Measurements from ENCODE around the gene SLC12A3.

SLC12A3 gene

DNA sequence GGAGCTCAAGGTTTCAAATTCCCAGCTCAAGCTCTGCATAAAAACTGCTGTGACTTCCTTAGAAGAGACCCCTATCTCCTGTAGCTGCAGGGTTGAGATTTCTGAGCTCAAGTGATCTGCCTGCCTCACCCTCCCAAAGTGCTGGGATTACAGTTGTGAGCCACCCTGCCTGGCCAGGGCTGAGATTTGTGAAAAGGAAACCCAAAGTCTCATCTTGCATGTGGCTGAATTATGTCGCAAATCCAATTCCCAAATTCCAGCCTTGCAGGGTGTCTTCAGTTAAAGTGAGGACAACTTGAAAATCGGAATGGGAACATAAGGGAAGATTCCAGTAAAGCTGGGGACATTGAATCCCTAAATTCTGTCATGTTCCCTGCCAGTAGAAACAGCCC, 82.6 kb downstream of the SLC12A3 start:
- H3K9ac ChIP-seq (ENCODE audit: insufficient read length, low read depth) = no peak overlapping the region
- H3K27me3 ChIP-seq (ENCODE audit: insufficient read depth, insufficient read length) = no peaks in the 10 kb centered on the region
- peaks cover 3% of the 10 kb centered on the region for H3K4me1 ChIP-seq (ENCODE audit: insufficient read depth, insufficient read length)
- no peak for TF ChIP-seq ZNF274 (IDR thresholded peaks at IDR 0.05; ENCODE audit: low read depth, low read length)
- no peak for TF ChIP-seq YY1 (IDR thresholded peaks at IDR 0.05; ENCODE audit: insufficient read depth, insufficient read length)
- no peak for TF ChIP-seq SUZ12 (IDR thresholded peaks at IDR 0.05; ENCODE audit: extremely low read depth, insufficient read depth, insufficient read length)
- no peaks in the 10 kb centered on the region for H3K9me3 ChIP-seq (ENCODE audit: insufficient read depth, low read length)
- no peak for DNase-seq (ENCODE audit: low read depth, low spot score)
- no peak overlapping the region for H3K4me3 ChIP-seq (ENCODE audit: insufficient read length, low read depth)
- H3K36me3 ChIP-seq (ENCODE audit: insufficient read depth, insufficient read length, low read length) = peaks cover 28% of the 10 kb centered on the region

DNA sequence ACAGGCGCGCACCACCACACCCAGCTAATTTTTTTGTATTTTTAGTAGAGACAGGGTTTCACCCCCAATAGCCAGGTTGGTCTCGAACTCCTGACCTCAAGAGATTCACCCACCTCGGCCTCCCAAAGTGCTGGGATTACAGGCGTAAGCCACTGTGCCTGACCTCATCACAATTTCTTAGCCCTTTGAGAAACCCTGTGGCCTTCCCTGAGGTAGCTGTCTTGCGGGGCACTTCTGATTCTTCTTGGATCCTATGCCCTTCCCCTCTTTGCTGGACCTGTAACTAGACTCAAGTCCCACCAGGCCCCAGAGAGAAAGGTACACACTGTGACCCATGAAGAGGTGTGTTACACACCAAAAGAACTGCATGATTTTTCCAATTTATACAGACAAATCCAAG, 83.2 kb downstream of the SLC12A3 start:
- H3K9ac ChIP-seq (ENCODE audit: insufficient read length, low read depth) = no peak overlapping the region
- H3K4me1 ChIP-seq (ENCODE audit: insufficient read depth, insufficient read length) = peaks cover 3% of the 10 kb centered on the region
- no peaks in the 10 kb centered on the region for H3K9me3 ChIP-seq (ENCODE audit: insufficient read depth, low read length)
- DNase-seq (ENCODE audit: low read depth, low spot score) = no peak
- no peaks in the 10 kb centered on the region for H3K27me3 ChIP-seq (ENCODE audit: insufficient read depth, insufficient read length)
- H3K36me3 ChIP-seq (ENCODE audit: insufficient read depth, insufficient read length, low read length) = peaks cover 22% of the 10 kb centered on the region
- TF ChIP-seq ZNF274 (IDR thresholded peaks at IDR 0.05; ENCODE audit: low read depth, low read length) (no peak), SUZ12 (IDR thresholded peaks at IDR 0.05; ENCODE audit: extremely low read depth, insufficient read depth, insufficient read length) (no peak)
- no peak overlapping the region for H3K4me3 ChIP-seq (ENCODE audit: insufficient read length, low read depth)

DNA sequence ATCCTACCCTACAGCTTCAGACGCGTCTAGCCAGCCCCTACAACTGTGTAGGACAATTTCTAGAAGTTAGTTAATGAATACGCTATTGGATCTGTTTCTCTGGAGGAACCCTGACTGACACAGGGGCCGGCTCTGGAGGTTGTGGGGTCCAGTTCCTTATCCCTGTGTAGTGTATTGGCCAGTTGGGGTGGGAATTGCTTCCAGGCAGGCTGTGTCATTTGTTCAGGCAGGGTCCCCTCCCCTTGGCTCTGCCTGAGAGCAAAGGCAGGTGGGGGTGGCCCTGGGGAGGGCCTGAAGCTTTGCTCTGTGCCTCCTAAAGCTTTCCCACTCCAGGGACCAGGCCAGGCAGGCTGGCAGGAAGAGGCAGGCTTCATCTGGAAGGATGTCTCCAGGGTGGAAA, 85.0 kb downstream of the SLC12A3 start:
- Histone ChIP-seq H3K36me3 (ENCODE audit: insufficient read depth, insufficient read length, low read length) (peaks cover 4% of the 10 kb centered on the region), H3K4me1 (ENCODE audit: insufficient read depth, insufficient read length) (peaks cover 3% of the 10 kb centered on the region), H3K9me3 (ENCODE audit: insufficient read depth, low read length) (peaks cover 9% of the 10 kb centered on the region; the same call in 1 of the 2 replicates), H3K4me3 (ENCODE audit: insufficient read length, low read depth) (no peak overlapping the region), H3K27me3 (ENCODE audit: insufficient read depth, insufficient read length) (no peaks in the 10 kb centered on the region), H3K9ac (ENCODE audit: insufficient read length, low read depth) (no peak overlapping the region)
- TF ChIP-seq ZNF274 (IDR thresholded peaks at IDR 0.05; ENCODE audit: low read depth, low read length) (no peak), YY1 (IDR thresholded peaks at IDR 0.05; ENCODE audit: insufficient read depth, insufficient read length) (no peak), SUZ12 (IDR thresholded peaks at IDR 0.05; ENCODE audit: extremely low read depth, insufficient read depth, insufficient read length) (no peak)
- no peak for DNase-seq (ENCODE audit: low read depth, low spot score)

DNA sequence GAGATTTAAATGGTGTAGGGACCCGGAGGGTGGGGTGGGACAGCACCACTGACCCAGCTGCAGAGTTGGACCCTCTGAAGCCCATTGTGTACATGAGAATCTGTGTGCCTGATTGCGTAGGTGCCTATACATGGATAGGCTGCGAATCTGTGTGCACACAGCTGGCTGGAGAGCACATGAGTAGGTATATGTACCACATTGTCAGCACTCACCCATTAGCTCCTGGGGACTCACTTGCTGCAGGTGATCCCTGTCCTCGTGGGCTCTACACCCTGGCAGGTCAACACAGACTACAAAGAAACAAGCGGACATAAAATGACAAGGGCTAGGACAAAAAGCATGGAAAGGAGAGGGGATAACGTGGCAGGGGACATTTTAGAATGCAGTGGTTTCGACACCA, 85.4 kb downstream of the SLC12A3 start:
- DNase-seq (ENCODE audit: low read depth, low spot score) = no peak

DNA sequence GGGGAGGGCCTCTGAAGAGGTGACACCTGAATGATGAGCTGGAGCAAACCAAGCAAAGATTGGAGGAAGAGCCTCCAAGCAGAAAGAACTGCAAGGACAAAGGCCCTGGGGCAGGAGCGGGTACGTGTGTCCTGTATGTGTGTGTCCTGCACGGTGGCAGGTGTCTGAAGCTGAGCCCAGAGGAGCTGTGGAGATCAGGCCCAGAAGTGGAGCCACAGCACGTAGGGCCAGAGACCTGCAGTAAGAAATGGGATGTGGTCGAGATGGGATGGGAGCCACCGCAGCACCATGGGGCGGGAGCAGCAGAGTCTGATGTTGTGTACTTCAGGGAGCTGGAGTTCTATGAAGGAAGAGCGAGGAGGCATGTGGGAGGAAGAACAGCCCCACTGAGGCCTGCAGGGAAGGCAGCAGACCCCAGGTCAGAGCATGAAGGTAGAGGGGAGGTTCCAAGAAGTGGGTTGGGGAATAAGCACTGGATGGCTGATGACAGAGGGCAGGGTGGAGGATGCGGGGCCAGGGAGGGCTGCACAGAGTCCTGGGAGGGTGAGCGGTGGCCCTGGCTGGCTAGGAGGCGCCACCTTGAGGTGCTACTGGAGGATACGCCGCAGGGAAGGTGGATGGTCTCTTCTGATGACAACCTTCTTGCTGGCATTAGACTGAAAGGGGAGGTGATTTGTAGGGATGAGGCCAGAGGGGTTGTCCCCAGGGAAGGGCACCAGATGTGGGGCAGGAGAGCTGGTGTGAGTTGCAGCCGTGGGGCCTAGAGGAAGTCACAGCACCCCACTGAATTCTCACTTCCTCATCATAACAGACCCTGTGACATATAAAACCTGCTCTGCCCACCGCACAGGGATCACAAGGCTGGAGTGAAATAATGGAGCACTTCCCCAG, 86.1 kb downstream of the SLC12A3 start:
- peaks cover 3% of the 10 kb centered on the region for H3K4me1 ChIP-seq (ENCODE audit: insufficient read depth, insufficient read length)
- peak; percentile 40 for DNase-seq (ENCODE audit: low read depth, low spot score)
- TF ChIP-seq SUZ12 (IDR thresholded peaks at IDR 0.05; ENCODE audit: extremely low read depth, insufficient read depth, insufficient read length) (no peak), YY1 (IDR thresholded peaks at IDR 0.05; ENCODE audit: insufficient read depth, insufficient read length) (no peak), ZNF274 (IDR thresholded peaks at IDR 0.05; ENCODE audit: low read depth, low read length) (no peak)
- H3K27me3 ChIP-seq (ENCODE audit: insufficient read depth, insufficient read length) = no peaks in the 10 kb centered on the region
- H3K9ac ChIP-seq (ENCODE audit: insufficient read length, low read depth) = no peak overlapping the region
- H3K9me3 ChIP-seq (ENCODE audit: insufficient read depth, low read length) = peaks cover 19% of the 10 kb centered on the region
- H3K36me3 ChIP-seq (ENCODE audit: insufficient read depth, insufficient read length, low read length) = no peaks in the 10 kb centered on the region
- no peak overlapping the region for H3K4me3 ChIP-seq (ENCODE audit: insufficient read length, low read depth)

More for the DNA sequence above, 85.4 kb downstream of the SLC12A3 start:
- peaks cover under 1% of the 10 kb centered on the region for H3K36me3 ChIP-seq (ENCODE audit: insufficient read depth, insufficient read length, low read length)
- peaks cover 3% of the 10 kb centered on the region for H3K4me1 ChIP-seq (ENCODE audit: insufficient read depth, insufficient read length)
- peaks cover 13% of the 10 kb centered on the region; the same call in 1 of the 2 replicates for H3K9me3 ChIP-seq (ENCODE audit: insufficient read depth, low read length)
- no peak overlapping the region for H3K9ac ChIP-seq (ENCODE audit: insufficient read length, low read depth)
- no peaks in the 10 kb centered on the region for H3K27me3 ChIP-seq (ENCODE audit: insufficient read depth, insufficient read length)
- no peak overlapping the region for H3K4me3 ChIP-seq (ENCODE audit: insufficient read length, low read depth)
- TF ChIP-seq ZNF274 (IDR thresholded peaks at IDR 0.05; ENCODE audit: low read depth, low read length) (no peak), SUZ12 (IDR thresholded peaks at IDR 0.05; ENCODE audit: extremely low read depth, insufficient read depth, insufficient read length) (no peak), YY1 (IDR thresholded peaks at IDR 0.05; ENCODE audit: insufficient read depth, insufficient read length) (no peak)

DNA sequence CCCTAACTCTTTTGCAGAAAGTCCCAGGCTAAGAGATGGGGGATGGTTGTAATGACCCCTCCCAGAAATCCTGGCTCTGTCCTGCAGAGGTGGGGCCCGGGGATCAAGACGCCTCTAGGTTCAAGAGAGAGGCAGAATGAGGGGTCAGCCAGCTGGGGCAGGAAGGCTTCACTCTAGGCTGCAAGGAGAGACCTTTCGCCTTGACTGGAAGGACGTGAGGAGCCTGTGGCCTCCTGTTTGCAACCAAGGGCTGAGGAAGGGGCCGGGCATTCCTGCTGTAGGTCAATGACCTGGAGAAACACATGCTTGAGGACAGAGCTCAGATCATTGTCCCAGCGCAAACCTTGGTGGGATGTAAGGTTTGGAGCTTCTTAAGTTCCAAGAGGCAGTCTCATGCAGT, 88.0 kb downstream of the SLC12A3 start:
- no peaks in the 10 kb centered on the region for H3K4me1 ChIP-seq (ENCODE audit: insufficient read depth, insufficient read length)
- H3K27me3 ChIP-seq (ENCODE audit: insufficient read depth, insufficient read length) = no peaks in the 10 kb centered on the region
- H3K4me3 ChIP-seq (ENCODE audit: insufficient read length, low read depth) = no peak overlapping the region
- no peak overlapping the region for H3K9ac ChIP-seq (ENCODE audit: insufficient read length, low read depth)
- peaks cover 26% of the 10 kb centered on the region for H3K9me3 ChIP-seq (ENCODE audit: insufficient read depth, low read length)
- no peaks in the 10 kb centered on the region for H3K36me3 ChIP-seq (ENCODE audit: insufficient read depth, insufficient read length, low read length)
- TF ChIP-seq YY1 (IDR thresholded peaks at IDR 0.05; ENCODE audit: insufficient read depth, insufficient read length) = no peak
- no peak for TF ChIP-seq SUZ12 (IDR thresholded peaks at IDR 0.05; ENCODE audit: extremely low read depth, insufficient read depth, insufficient read length)
- no peak for TF ChIP-seq ZNF274 (IDR thresholded peaks at IDR 0.05; ENCODE audit: low read depth, low read length)
- no peak for DNase-seq (ENCODE audit: low read depth, low spot score)

DNA sequence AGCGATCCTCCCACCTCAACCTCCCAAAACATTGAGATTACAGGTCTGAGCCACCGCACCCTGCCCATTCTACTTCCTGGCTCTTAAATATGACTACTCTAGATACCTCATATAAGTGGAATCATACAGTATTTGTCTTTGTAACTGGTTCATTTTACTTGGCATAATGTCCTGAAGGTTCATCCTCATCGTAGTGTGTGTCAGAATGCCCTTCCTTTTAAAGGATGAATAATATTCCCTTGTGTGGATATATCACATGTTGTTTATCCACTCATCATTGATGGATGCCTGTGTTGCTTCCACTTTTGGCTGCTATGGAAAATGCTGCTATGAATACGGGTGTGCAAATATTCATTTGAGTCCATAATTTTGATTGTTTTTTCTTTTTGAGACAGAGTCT, 91.1 kb downstream of the SLC12A3 start:
- H3K4me3 ChIP-seq (ENCODE audit: insufficient read length, low read depth) = no peak overlapping the region
- peaks cover 26% of the 10 kb centered on the region for H3K9me3 ChIP-seq (ENCODE audit: insufficient read depth, low read length)
- H3K9ac ChIP-seq (ENCODE audit: insufficient read length, low read depth) = no peak overlapping the region
- no peaks in the 10 kb centered on the region for H3K27me3 ChIP-seq (ENCODE audit: insufficient read depth, insufficient read length)
- DNase-seq (ENCODE audit: low read depth, low spot score) = no peak
- no peaks in the 10 kb centered on the region for H3K36me3 ChIP-seq (ENCODE audit: insufficient read depth, insufficient read length, low read length)
- TF ChIP-seq YY1 (IDR thresholded peaks at IDR 0.05; ENCODE audit: insufficient read depth, insufficient read length) (no peak), SUZ12 (IDR thresholded peaks at IDR 0.05; ENCODE audit: extremely low read depth, insufficient read depth, insufficient read length) (no peak), ZNF274 (IDR thresholded peaks at IDR 0.05; ENCODE audit: low read depth, low read length) (no peak)
- H3K4me1 ChIP-seq (ENCODE audit: insufficient read depth, insufficient read length) = no peaks in the 10 kb centered on the region
